ENCODE data around the gene MIER3. TPM values are rescaled to one million over a fixed set of nuclear protein-coding genes. Genes with fewer than 3 reads are reported as not detected.

Gene MIER3
- 100 to 1,000 TPM in 1 of 2 donors, 10 to 100 TPM in 1; 56.0 to 112 TPM for total RNA-seq

GRCh38 chr5:56951946-56952691 lies at the start of gene MIER3:
TSS of gene MIER3 (minus strand) at chr5:56952123. CDS start at chr5:56952102, 21 bp downstream.
- no peak for TF ChIP-seq CTCF (IDR thresholded peaks at IDR 0.05)

GRCh38 chr5:56995596-56995995 lies 43.7 kb upstream of the MIER3 start:
- no peaks in the 10 kb centered on the region for H3K36me3 ChIP-seq
- no peaks in the 10 kb centered on the region for H3K9me3 ChIP-seq
- no peak for DNase-seq
- no peaks in the 10 kb centered on the region for H3K27me3 ChIP-seq
- no peak for TF ChIP-seq CTCF (IDR thresholded peaks at IDR 0.05)
- intact Hi-C loops (cut with DNase I), result loop anchor here (10.0 kb wide), 1 partner anchor 89 kb away; no protein-coding TSS in a partner anchor
- H3K4me1 ChIP-seq, result no peaks in the 10 kb centered on the region
- H3K4me3 ChIP-seq, result no peak overlapping the region
- H3K27ac ChIP-seq, result no peak overlapping the region
- no peak overlapping the region for H3K9ac ChIP-seq (ENCODE audit: low read depth in 2 of 2, low read length in 2 of 2)

More at GRCh38 chr5:56951946-56952691, at the start of gene MIER3:
- intact Hi-C loops (cut with DNase I), result no loop called here
- peak within 1 kb of the TSS; percentile 70 for H3K27ac ChIP-seq
- DNase-seq, result peak; percentile 81
- peak within 1 kb of the TSS; percentile 88 to 96 for H3K9ac ChIP-seq (ENCODE audit: low read depth in 2 of 2, low read length in 2 of 2)
- H3K4me1 ChIP-seq, result peaks cover 5% of the 10 kb centered on the region
- H3K36me3 ChIP-seq, result peaks cover 4% of the 10 kb centered on the region
- H3K9me3 ChIP-seq, result no peaks in the 10 kb centered on the region
- peak within 1 kb of the TSS; percentile 83 for H3K4me3 ChIP-seq
- no peaks in the 10 kb centered on the region for H3K27me3 ChIP-seq

GRCh38 chr5:56993241-56993640 lies 41.3 kb upstream of the MIER3 start:
- Histone ChIP-seq H3K36me3 (no peaks in the 10 kb centered on the region), H3K4me3 (no peak overlapping the region), H3K4me1 (no peaks in the 10 kb centered on the region), H3K9me3 (no peaks in the 10 kb centered on the region), H3K27me3 (no peaks in the 10 kb centered on the region), H3K27ac (no peak overlapping the region), H3K9ac (ENCODE audit: low read depth in 2 of 2, low read length in 2 of 2) (no peak overlapping the region)
- TF ChIP-seq CTCF (IDR thresholded peaks at IDR 0.05), result no peak
- no peak for DNase-seq
- intact Hi-C loops (cut with DNase I), result loop anchor here (10.0 kb wide), 1 partner anchor 92 kb away; no protein-coding TSS in a partner anchor

- Histone ChIP-seq H3K9me3 (no peaks in the 10 kb centered on the region), H3K4me3 (no peak overlapping the region), H3K4me1 (no peaks in the 10 kb centered on the region), H3K9ac (ENCODE audit: low read depth in 2 of 2, low read length in 2 of 2) (no peak overlapping the region), H3K36me3 (no peaks in the 10 kb centered on the region), H3K27ac (no peak overlapping the region), H3K27me3 (no peaks in the 10 kb centered on the region)
- no peak for TF ChIP-seq CTCF (IDR thresholded peaks at IDR 0.05)
- no peak for DNase-seq
- intact Hi-C loops (cut with DNase I), result loop anchor here (10.0 kb wide), 1 partner anchor 95 kb away; no protein-coding TSS in a partner anchor
Measured at GRCh38 chr5:56989676-56990075, 37.8 kb upstream of the MIER3 start.

- intact Hi-C loops (cut with DNase I), result no loop called here
- no peak for TF ChIP-seq CTCF (IDR thresholded peaks at IDR 0.05)
Measured at GRCh38 chr5:56988490-56988889, 36.6 kb upstream of the MIER3 start.

More at GRCh38 chr5:56988490-56988889, 36.6 kb upstream of the MIER3 start:
- Histone ChIP-seq H3K27ac (no peak overlapping the region), H3K4me3 (no peak overlapping the region), H3K9ac (ENCODE audit: low read depth in 2 of 2, low read length in 2 of 2) (no peak overlapping the region), H3K36me3 (no peaks in the 10 kb centered on the region), H3K27me3 (no peaks in the 10 kb centered on the region), H3K9me3 (no peaks in the 10 kb centered on the region), H3K4me1 (no peaks in the 10 kb centered on the region)
- no peak for DNase-seq
